HG03442 (cell line): ENCODE results near the gene GRIK4.
"Not testable (repeated sequence)": the region's sequence is repeated elsewhere in the genome, so short reads cannot be mapped to it uniquely, and the experiment has no call there.

ENCODE experiments used
- ATAC-seq: cut with Tn5 transposase; IDR thresholded peaks from one replicate; pipeline ENCODE4 v1.9.1; 2021; ENCODE audit warnings: mild to moderate bottlenecking, moderate library complexity; ENCODE audit not compliant: unreplicated experiment

The GRIK4 gene

DNA sequence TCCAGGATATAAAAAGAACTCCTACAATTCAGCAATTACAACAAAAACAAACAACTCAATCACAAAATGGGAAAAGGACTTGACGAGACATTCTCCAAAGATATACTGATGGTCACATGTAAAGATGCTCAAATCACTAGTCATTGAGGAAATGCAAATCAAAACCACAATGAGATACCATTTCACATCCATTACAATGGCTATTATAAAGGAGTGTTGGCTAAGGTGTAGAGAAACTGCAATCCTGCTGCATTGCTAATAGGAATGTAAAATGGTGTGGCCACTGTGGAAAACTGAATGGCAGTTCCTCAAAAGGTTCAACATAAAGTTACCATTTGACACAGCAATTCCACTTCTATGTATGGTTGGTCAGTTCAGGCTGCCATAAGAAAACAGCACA lies 500.5 kb downstream of the GRIK4 start:
- ATAC-seq, result no peak

DNA sequence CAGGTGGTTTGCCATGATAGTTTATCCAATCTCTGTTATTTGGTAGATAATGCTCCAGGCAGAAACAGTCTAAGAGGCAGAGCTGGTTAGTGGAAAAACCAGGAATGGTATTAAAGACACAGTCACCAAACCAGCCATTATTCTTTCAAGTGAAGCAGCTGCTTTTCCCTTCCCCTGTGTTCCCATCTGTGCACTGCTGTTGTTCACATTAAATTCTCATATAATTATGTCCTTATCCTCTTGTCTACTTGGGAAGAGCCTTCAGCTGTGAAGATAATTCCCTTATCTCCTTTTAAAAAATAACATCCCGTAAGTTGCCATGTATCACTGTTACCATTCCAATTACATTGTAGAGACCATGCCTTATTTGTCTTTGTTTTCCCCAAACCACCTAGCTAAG lies 507.2 kb downstream of the GRIK4 start:
- ATAC-seq, result no peak

DNA sequence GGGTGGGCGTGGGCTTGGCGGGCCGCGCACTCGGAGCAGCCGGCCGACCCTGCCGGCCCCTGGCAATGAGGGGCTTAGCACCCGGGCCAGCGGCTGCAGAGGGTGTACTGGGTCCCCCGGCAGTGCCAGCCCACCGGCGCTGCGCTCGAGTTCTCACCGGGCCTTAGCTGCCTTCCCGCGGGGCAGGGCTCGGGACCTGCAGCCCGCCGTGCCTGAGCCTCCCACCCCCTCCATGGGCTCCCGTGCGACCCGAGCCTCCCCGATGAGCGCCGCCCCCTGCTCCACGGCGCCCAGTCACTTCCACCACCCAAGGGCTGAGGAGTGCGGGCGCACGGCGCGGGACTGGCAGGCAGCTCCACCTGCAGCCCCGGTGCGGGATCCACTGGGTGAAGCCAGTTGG lies 510.2 kb downstream of the GRIK4 start:
- ATAC-seq, result not testable (repeated sequence)

DNA sequence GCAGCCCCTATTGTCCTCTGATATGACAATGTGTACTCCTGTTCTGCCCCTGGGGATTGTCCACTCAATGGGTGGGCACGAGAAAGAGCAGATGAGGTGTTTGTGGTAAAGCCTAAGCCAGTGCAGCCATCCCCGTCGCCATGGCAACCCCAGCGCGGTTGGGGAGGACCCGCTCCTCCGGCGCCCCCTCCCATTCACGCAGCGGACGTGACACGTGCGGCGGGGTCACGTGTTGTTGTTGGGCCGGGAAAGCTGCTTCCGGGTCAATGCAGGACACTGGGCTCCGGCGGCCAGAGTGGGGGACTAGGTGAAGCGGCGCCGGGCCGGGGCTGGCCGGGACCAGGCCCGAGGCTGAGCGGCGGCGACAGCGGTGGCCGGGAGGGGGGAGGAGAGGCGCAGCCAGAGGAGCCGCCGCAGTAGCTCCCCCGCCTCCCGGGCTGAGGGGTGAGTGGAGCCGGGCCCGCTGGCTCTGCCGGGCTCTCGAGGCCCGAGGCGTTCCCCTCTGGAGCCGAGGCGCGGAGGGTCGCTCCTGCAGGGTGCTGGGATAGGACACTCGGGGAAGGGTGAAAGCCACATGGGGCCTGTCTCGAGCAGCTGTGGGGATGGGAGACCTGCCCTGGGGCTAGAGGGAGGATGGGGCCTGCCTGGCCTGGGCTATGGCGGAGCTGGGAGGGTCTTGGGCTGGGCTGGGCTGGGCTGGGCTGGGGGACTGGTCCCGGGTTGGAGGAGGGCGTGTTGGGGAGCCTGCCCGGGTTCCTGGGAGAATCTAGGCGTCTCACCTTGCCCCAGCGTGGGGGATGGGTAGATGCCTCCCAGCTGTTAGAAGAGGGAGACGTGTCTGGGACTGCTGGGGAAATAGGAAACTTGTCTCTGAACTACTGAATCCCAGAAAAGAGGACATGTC lies 512.6 kb downstream of the GRIK4 start, which contains the start of gene TBCEL:
TBCEL (plus strand) TSS at position 255 of the 904 bp plus-strand sequence. CDS start 21,589 bp downstream, outside the sequence.
- peak; percentile 90 for ATAC-seq

DNA sequence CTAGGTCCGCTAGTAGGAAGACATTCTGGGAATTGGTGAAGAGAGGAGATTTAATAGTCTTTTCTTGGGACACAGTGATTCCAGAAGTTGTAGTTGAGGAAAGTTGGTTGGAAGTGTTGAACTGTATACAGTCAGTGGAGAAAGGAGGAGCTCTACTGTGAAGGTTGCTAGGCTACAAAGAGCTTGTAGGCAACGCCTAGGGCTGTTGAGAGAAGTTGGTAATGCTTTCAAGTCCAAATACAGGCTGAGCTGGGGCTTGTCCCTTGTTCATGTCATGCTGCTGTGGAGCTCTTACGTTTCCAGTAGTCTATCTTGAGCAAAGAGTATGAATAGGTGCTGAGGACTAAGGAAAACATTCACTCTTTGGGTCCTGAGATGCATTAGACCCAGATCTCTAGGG lies 513.4 kb downstream of the GRIK4 start:
- no peak for ATAC-seq

DNA sequence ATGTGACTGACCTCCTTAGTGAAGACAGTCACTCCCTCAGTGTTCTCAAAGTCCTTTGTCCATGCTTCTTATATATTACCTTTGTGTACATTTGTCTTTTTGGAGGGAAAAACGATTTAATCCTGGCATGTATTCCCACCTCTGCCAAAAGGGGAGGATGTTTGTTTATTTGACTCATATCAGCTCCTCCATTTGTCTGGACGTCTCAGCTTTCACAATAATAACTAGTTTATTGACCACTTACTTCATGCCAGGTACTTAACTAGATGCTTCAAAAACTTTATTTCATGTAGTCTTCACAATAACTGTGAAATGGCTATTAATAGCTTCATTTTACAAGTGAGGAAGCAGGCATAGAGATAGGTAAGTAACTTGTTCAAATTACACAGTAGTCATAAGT lies 517.6 kb downstream of the GRIK4 start:
- no peak for ATAC-seq

DNA sequence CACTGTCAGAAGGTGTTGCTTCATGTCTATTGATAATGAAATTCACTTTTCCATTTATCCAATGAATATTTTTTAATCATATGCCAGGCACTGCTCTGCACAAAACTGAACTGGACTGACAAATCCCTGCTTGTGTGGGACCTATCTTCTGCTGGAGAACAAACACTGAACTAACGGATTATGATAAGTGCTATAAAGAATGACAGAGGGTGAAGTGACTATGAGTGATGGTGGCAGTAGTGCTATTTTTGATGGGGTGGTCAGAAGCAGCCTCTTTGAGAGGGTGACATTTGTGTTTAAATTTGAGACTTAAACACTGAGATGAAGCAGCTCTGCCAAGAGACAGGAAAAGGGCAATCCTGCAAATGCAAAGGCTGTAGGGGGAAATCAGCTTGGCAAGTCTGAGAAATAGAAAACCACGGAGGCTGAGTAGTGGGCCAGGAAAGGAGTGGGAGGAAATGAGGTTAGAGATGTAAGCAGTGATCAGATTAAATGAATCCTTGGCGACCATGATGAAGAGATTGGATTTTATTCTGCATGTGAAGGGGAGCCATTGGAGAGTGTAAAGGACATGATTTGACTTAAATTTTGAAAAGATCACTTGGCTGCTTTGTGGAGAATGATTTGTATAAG lies 518.4 kb downstream of the GRIK4 start:
- no peak for ATAC-seq

DNA sequence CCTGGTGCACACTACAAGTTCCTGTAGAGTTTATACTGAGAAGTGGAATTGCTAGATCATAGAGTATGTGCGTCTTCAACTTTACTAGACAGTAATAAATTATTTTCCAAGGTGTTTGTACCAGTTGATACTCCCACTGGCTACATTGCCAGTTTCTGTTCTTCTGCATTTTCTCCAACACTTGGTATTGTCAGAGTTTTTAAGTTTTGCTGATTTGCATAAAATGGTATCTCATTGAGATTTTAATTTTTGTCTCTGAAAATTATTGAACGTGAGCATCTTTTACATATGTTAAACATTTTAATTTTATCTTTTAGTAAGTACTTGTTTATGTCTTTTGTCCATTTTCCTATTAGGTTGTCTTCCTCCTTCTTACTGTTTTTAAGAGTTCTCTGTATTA lies 519.6 kb downstream of the GRIK4 start:
- ATAC-seq, result no peak

DNA sequence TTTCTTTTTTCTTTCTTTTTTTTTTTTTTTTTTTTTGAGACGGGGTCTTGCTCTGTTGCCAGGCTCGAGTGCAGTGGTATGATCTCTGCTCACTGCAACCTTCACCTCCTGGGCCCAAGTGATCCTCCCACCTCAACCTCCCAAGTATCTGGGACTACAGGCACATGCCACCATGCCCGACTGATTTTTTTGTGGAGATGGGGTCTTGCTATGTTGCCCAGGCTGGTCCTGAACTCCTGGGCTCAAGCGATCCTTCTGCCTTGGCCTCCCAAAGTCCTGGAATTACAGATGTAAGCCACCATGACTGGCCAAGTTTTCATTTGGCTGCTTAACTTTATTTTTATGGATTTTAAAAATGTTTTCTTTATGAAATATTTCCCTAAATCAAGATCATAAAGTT lies 520.1 kb downstream of the GRIK4 start:
- ATAC-seq, result not testable (repeated sequence)

DNA sequence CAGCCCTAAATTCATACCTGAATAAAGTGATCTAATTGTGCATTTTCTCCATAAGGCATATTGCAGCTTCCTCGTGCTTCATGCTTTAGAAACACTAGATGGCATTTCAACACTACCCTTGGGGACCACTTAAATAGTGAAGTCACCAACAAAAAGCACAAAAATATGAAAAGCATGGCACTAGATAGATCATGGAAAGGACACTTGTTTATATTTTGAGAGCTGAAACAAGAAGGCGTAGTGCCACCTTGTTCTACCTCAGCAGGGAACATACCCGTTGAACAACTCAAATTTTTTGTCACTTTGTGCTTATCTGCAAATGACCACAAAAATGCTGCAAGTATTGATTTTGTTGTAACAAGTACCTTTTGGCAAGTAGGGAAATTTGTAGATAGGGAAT lies 521.0 kb downstream of the GRIK4 start:
- ATAC-seq, result no peak

DNA sequence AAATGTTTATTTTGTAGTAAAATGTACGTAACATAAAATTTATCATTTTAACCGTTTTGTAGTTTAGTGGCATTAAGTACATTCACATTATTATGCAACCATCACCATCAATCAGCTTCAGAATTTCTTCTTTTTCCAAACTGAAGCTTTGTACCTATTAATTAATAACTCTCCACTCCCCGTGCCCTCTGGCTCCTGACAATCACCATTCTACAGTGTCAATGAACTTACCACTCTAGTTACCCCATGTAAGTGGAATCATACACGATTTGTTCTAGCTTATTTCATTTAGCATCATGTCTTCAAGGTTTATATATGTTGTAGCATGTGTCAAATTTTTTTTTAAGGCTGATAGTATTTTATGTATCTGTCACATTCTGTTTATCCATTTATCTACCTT lies 522.1 kb downstream of the GRIK4 start:
- no peak for ATAC-seq

DNA sequence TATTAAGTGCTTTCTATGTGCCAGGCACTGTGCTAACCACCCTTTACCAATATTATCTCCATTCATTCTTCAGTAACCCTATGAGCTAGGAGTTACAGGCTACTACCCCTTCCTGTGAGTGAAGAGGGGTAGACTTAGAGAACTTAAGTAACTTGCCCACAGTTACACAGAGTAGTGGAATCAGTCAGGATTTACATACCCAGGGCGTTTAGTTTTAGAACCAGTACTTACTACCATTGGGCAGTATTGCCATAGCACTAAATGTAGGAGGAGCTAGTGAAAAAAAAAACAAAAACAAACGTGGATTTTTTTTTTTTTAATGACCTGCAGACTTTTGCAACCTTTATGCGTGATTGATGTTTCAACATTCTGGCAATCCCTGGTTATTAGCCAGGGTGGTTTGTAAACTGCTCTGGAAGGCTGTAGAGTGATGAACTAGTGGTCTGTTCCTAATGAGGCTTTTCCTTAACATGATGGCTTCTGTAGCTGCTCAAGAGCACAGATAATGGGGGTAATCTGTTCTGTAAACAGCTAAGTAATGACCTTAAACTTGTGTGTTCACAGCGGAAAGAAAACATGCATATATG lies 523.7 kb downstream of the GRIK4 start:
- no peak for ATAC-seq

DNA sequence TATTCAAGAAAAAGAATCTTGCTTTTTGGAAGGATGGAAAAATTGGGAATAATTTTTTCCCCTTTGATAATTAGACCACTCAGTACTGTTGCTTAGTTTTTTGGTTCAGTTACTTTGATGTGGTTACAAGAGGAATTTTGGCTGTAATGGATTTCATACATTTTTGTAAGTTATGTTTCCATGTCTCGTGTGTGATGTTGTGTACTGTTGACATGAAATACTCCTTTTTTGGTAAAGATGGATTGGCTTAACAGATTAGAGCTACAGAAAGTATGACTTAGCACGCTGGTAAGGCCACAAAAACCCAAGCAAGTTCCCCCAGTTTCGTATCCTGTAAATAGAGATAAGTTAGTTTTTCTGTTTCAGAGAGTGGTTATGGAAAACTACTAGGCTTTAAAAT lies 524.2 kb downstream of the GRIK4 start:
- ATAC-seq, result peak; percentile 60

DNA sequence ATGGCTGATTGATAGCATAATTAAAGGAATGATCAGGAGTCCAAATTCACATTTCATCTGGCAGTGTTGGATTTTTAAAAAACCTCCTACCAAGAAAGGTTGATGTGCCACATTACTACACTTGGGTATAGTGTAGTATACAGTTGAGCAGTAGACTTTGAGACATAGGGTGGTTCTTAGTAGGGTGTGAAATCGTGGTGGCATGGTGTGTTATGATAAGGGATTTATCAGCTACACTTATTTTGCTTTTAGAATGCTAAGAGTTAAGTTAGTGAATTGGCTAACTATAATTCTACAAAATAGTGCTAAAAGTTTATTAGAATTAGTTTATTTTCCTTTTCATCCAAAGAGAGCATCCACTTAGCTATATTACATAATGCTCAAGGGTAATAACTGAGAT lies 525.5 kb downstream of the GRIK4 start:
- no peak for ATAC-seq
